ENCODE measurements around the gene SCD5.

The SCD5 gene

DNA sequence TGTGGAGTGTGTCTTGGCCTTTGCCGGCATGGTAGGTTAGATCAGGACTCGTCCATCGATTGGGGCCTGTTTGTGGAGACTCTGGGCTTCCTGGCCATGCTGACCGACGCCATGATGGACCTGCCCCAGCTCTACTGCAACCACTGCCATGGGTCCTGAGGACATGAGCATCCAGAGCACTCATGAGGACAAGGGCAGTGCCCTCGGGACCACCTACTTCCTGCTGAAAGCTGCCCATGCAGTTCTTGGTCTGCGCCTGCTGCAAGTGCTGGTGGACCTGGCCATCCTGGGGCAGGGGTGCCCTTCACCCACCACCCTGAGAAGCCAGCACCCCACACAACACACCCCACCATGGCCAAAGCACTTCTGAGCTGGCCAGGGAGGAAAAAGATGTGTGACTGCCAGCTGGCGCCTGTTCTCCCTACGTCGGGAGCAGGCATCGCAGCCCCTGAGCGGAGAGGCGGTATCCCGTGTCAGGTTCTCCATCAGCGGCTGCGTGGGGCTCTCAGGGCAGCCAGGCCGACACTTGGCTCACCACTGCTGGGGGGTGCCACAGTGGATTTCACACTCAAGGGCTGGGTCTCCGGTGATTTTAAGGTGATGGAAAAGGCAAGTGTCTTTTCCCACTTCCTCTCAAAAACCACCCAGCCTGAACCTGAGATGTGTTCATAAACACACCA is 106.4 kb downstream of the SCD5 start:
- H3K4me2 ChIP-seq (ENCODE audit: low read length) = no peak overlapping the region
- H3K27me3 ChIP-seq (ENCODE audit: control insufficient read depth, insufficient read depth, low read length) = no peaks in the 10 kb centered on the region
- H3K9me3 ChIP-seq (ENCODE audit: control insufficient read depth, low read length) = no peaks in the 10 kb centered on the region
- no peak overlapping the region for H3K9ac ChIP-seq
- no peaks in the 10 kb centered on the region for H3K79me2 ChIP-seq
- H2AFZ ChIP-seq = no peak overlapping the region
- H3K27ac ChIP-seq = no peak overlapping the region
- H3K4me3 ChIP-seq (ENCODE audit: low read depth, low read length) = no peak overlapping the region
- TF ChIP-seq, protein P1, sequence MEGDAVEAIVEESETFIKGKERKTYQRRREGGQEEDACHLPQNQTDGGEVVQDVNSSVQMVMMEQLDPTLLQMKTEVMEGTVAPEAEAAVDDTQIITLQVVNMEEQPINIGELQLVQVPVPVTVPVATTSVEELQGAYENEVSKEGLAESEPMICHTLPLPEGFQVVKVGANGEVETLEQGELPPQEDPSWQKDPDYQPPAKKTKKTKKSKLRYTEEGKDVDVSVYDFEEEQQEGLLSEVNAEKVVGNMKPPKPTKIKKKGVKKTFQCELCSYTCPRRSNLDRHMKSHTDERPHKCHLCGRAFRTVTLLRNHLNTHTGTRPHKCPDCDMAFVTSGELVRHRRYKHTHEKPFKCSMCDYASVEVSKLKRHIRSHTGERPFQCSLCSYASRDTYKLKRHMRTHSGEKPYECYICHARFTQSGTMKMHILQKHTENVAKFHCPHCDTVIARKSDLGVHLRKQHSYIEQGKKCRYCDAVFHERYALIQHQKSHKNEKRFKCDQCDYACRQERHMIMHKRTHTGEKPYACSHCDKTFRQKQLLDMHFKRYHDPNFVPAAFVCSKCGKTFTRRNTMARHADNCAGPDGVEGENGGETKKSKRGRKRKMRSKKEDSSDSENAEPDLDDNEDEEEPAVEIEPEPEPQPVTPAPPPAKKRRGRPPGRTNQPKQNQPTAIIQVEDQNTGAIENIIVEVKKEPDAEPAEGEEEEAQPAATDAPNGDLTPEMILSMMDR (IDR thresholded peaks at IDR 0.05) = no peak
- H3K36me3 ChIP-seq (ENCODE audit: control insufficient read depth, insufficient read depth, low read length) = no peaks in the 10 kb centered on the region
- H3K4me1 ChIP-seq = no peaks in the 10 kb centered on the region

- Histone ChIP-seq H3K9ac (no peak overlapping the region), H3K27ac (no peak overlapping the region)
Observed at GRCh38 chr4:82691431-82691830, 107.2 kb downstream of the SCD5 start.

DNA sequence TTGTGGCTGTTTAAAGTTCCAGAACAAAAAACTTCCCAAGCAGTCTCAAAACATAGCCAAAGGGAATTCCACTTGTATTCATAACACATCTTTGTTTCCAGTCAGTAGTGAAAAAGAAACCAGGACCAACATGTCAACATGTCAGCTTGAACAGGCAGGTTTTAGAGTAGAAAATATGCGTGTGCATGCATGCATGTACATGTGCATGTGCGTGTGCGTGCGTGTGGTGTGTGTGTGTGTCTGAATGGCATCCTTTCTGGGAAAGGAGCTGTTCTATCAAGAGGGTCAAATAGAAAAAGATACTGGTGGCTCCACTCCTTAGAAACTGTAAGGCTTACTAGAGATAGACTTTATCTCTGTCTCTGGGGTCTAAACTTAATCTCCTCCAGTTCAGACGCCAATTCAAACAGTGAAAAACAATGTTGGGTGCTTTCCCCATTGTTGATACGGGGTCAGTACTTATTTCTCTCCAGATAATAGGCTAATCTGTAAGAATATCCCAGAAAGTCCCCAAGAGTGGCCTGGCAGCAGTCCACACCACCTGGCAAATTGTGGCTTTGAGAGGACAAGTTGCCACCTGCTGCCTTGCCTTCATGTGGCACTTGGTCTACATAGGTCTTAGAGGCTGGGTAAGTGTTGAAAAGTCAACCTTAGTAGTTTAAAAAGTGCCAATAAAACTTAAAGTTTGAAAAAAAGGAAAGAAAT is 110.4 kb downstream of the SCD5 start:
- H3K4me2 ChIP-seq (ENCODE audit: low read length) = no peak overlapping the region
- H3K4me3 ChIP-seq (ENCODE audit: low read depth, low read length) = no peak overlapping the region
- H3K4me1 ChIP-seq = no peaks in the 10 kb centered on the region
- no peaks in the 10 kb centered on the region for H3K9me3 ChIP-seq (ENCODE audit: control insufficient read depth, low read length)
- no peaks in the 10 kb centered on the region for H3K79me2 ChIP-seq
- no peak overlapping the region for H2AFZ ChIP-seq
- TF ChIP-seq, protein P1 (IDR thresholded peaks at IDR 0.05) = no peak
- no peaks in the 10 kb centered on the region for H3K27me3 ChIP-seq (ENCODE audit: control insufficient read depth, insufficient read depth, low read length)
- H3K36me3 ChIP-seq (ENCODE audit: control insufficient read depth, insufficient read depth, low read length) = no peaks in the 10 kb centered on the region
- no peak overlapping the region for H3K27ac ChIP-seq
- H3K9ac ChIP-seq = no peak overlapping the region

More at GRCh38 chr4:82691431-82691830, 107.2 kb downstream of the SCD5 start:
- Histone ChIP-seq H3K36me3 (ENCODE audit: control insufficient read depth, insufficient read depth, low read length) (no peaks in the 10 kb centered on the region), H3K4me1 (no peaks in the 10 kb centered on the region), H3K4me2 (ENCODE audit: low read length) (no peak overlapping the region), H3K4me3 (ENCODE audit: low read depth, low read length) (no peak overlapping the region), H3K9me3 (ENCODE audit: control insufficient read depth, low read length) (no peaks in the 10 kb centered on the region), H2AFZ (no peak overlapping the region), H3K79me2 (no peaks in the 10 kb centered on the region), H3K27me3 (ENCODE audit: control insufficient read depth, insufficient read depth, low read length) (no peaks in the 10 kb centered on the region)
- TF ChIP-seq, protein P1 (IDR thresholded peaks at IDR 0.05) = no peak

- Histone ChIP-seq H3K4me1 (no peaks in the 10 kb centered on the region), H3K36me3 (ENCODE audit: control insufficient read depth, insufficient read depth, low read length) (no peaks in the 10 kb centered on the region), H2AFZ (no peak overlapping the region), H3K4me2 (ENCODE audit: low read length) (no peak overlapping the region), H3K4me3 (ENCODE audit: low read depth, low read length) (no peak overlapping the region), H3K9ac (no peak overlapping the region), H3K9me3 (ENCODE audit: control insufficient read depth, low read length) (no peaks in the 10 kb centered on the region), H3K27ac (no peak overlapping the region), H3K79me2 (no peaks in the 10 kb centered on the region), H3K27me3 (ENCODE audit: control insufficient read depth, insufficient read depth, low read length) (no peaks in the 10 kb centered on the region)
- TF ChIP-seq, protein P1 (IDR thresholded peaks at IDR 0.05) = no peak
Observed at GRCh38 chr4:82687531-82687930, 111.1 kb downstream of the SCD5 start.

Data from parathyroid adenoma (tissue), 2 donors.